HL-60/S4 (cell line): Measurements from ENCODE around the gene RIMKLB.
"Not testable (repeated sequence)": the region's sequence is repeated elsewhere in the genome, so short reads cannot be mapped to it uniquely, and the experiment has no call there.

Experiments used
- in situ Hi-C: fragments of 300-500 bp; cut with MboI; formaldehyde crosslinking; loops from 2 replicates; pipeline ENCODE4 v1.14.3; 2022; ENCODE audit warnings: low sequenced_read_pairs

Gene RIMKLB

DNA sequence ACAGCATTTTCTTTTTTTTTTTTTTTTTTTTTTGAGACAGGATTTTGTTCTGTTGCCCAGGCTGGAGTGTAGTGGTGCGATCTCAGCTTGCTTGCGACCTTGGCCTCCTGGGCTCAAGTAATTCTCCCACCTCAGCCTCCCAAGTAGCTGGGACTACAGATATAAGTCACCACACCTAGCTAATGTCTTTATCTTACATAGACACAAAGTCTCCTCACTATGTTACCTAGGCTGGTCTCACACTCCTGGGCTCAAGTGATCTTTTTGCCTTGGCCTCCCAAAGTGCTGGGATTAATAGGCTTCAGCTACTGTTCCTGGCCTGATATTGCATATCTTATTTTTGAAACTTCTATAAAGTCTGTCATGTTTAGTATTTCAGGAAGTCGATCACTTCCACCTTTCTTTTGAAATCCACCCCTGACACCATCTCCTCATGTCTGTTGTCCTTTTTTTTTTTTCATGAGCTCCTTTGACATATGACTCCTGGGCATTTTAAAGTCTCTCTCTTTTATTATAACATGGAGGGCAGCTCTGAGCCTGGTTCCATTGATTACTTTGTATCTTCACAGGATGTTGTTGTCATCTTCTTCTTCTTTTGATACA lies 118.8 kb downstream of the RIMKLB start:
- in situ Hi-C loops = no loop called here

DNA sequence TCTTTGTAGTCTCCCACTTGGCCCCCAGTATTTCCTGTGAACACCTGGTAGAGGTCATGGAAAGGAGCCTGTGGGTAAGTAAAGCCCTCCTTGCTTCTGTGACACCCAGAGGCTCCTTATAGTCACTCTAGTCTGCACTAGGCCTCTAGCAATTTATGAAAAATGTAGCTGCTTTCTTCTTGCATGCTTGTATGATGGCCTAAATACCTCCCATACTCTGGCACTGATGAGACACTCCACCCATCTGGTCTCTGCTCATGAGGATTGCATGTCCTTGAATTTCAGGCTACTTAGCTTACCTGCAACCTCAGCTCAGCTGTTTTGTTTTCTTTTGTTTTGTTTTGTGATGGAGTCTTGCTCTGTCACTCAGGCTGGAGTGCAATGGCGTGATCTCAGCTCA lies 120.1 kb downstream of the RIMKLB start:
- in situ Hi-C loops = no loop called here

GRCh38 chr12:8818526-8818925 lies 120.7 kb downstream of the RIMKLB start:
- in situ Hi-C loops = no loop called here

DNA sequence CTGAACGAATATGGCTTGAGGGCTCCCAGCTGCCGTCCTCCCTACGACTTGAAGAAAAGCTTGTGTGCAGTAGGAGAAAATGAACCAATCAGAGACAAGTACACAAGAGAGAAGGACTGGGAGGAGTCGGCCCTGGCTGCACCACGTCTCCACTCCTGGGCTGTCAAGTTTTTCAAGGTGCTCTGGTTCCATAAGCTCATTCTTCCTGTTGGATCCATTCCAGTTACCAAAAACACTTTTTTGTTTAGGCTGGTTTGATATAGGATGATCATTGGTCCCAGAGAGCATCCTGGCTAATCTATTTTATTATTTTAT lies 121.8 kb downstream of the RIMKLB start:
- in situ Hi-C loops = no loop called here

DNA sequence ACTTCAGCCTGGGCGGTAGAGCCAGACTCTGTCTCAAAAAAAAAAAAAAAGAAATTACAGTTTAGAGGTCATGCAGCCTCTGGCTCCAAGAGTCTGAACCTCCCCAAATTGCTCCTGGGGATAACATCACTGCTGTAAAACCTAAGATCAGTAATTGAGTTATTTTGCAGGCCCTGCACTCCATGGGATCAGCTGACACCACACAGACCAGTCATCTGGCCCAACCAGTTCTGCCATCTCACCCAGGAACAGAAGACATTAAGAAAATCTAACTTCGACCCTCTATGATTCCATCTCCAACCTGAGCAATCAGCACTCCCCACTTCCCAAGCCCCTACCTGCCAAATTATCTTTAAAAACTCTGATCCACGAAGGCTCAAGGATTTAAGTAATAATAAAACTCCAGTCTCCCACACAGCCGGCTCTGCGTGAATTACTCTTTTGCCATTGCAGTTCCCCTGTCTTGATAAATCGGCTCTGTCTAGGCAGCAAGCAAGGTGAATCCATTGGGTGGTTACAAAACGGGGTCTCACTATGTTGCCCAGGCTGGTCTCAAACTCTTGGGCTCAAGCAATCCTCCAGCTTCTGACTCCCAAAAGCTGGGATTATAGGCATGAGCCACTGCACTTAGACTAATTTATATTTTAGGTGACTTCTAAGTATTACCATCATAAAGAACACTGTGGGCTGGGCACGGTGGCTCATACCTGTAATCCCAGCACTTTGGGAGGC lies 123.1 kb downstream of the RIMKLB start:
- in situ Hi-C loops = not testable (repeated sequence)

GRCh38 chr12:8821591-8821990 lies 123.8 kb downstream of the RIMKLB start:
- in situ Hi-C loops = no loop called here

GRCh38 chr12:8822298-8822697 lies 124.5 kb downstream of the RIMKLB start, which contains the start of gene A2ML1:
A2ML1 (plus strand) TSS chr12:8822621; CDS start chr12:8822652, 31 bp downstream.
- in situ Hi-C loops = no loop called here

DNA sequence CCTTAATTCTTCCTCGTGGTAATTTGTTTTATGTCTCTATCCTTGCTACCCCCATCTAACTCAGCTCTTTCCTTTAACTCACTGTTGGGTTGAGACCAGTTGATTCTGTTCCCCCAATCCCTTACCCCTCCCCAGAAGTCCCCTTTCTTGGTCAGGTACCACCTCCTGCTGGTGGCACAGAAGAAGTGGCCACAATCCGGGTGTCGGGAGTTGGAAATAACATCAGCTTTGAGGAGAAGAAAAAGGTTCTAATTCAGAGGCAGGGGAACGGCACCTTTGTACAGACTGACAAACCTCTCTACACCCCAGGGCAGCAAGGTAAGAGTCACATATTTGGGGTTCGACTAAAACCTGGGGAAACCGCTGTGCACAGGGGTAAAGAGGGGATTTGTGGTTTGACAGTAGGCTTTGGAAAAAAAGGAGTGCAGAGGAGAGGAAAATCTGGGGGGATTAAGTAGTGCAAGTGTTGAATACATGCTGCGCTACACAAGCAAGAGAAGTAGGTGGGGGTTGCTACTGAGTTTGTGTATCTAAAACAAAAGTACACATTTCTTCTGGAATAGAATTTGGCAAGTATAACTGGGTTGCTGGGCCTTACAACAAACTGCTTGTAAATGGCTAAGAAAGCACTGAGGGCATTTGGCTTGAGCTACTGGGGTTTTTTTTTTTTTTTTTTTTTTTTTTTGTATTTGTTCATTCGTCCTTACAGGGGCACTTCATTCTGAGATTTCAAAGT lies 125.9 kb downstream of the RIMKLB start:
- in situ Hi-C loops = no loop called here

DNA sequence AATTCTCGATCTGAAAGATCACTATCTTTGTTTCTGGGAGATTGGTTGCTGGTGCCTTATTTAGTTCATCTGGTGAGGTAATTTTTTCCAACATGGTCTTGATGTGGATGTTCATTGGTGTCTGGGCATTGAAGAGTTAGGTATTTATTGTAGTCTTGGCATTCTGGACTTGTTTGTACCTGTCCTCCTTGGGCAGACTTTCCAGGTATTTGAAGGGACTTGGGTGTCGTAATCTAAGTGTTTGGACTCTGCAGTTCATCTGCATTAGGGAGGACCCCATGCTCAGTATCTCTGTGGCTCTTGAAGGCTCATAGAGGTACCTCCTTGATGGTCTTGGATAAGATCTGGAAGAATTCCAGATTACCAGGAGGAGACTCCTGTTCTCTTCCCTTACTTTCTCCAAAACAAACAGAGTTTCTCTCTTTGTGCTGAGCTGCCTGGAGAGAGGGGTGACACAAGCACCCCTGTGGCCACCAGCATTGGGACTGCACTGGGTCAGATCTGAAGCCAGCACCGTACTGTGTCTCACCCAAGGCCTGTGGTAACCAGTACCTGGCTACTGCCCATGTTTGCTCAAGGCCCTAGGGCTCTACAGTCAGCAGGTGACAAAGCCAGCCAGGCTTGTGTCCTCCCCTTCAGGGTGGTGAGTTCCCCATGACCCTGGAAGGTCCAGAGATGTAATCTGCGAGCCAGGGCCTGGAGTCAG lies 129.9 kb downstream of the RIMKLB start:
- in situ Hi-C loops = no loop called here

DNA sequence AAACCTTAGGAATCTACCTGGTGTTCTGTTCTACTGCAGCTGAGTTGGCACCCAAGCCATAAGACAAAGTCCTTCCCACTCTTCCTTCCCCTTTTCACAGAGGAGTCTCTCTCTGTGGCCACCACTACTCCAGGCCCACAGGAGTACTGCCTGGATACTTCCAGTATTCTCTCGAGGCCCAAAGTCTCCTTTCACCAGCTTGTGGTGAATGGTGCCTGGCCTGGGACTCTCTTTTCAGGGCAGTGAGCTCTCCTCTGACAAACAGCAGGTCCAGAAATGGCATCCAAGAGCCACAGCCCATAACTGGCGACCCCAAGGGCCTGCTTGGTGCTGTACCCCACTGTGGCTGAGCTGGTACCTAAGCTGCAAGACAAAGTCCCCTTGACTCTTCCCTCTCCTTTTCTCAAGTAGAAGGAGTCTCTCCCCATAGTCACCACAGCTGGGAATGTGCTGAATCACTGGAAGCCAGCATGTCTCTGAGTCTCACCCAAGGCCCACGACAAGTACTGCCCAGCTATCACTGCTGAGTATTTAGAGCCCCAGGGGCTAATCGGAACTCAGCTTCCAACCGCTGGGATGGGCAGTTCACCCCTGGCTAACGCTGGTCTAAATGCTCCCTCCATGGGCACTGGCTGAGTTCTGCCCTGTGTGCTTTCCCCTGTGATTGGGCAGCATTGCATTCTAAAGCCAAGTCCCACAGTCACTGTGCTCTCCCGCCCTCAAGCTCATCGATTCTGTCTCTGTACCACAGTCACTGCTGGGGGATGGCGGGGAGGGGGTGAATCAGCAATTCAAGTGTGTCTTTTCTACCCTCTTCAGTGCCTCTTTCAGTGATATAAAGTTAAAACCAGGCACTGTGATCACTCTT lies 130.7 kb downstream of the RIMKLB start:
- in situ Hi-C loops = no loop called here

- in situ Hi-C loops = no loop called here
These were observed 131.3 kb downstream of the RIMKLB start for GRCh38 chr12:8829125-8829518.

- in situ Hi-C loops = no loop called here
These were observed 131.8 kb downstream of the RIMKLB start for GRCh38 chr12:8829621-8830020.

GRCh38 chr12:8831116-8831515 lies 133.3 kb downstream of the RIMKLB start:
- in situ Hi-C loops = no loop called here

DNA sequence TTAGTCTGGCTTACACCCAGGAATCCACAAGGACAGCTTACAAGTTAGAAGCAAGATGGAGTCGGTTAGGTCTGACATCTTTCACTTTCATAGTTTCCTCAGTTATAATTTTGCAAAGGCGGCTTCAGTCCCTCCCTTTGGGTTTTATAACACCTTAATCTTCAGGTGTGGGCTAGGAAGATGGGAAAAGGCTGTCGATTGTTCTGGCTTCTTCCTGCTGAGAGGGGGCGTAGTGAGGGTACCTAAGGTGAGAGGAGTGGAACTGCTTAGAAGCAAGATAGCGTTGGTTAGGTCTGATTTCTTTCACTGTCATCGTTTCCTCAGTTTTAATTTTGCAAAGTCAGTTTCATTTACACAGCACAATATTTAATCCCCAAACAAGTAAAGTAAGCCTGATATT lies 134.7 kb downstream of the RIMKLB start:
- in situ Hi-C loops = no loop called here
